ENCODE results near the gene ATRNL1. TPM values are rescaled to one million over a fixed set of nuclear protein-coding genes. Genes with fewer than 3 reads are reported as not detected.
A peak's percentile ranks its signal among the peaks of the same experiment; 100 is the strongest.

The ATRNL1 gene
- total and polyA plus RNA-seq, 2 experiments from 2014 or later, result not detected

DNA sequence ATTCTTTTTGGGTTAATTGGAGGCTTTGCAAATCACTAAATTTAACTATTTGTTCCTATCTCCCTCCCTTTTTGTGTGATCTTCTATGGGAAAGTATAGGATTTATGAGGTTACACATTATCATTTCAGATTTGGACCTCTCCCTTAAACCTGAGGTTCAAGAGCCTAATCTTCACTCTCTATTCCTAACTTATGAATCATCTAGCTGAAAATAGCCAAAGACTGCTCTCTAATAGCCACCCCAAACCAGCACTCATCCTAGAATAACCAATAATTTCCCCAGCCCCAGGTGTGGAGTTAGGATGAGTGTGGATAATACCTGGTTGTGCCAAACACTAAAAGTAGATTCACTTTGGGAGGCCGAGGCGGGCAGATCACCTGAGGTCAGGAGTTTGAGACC, 680.7 kb downstream of the ATRNL1 start:
- Histone ChIP-seq H3K9ac (no peak overlapping the region), H3K9me2 (ENCODE audit: insufficient read depth) (no peaks in the 10 kb centered on the region), H3K4me1 (ENCODE audit: insufficient read depth) (peaks cover 16% of the 10 kb centered on the region; the same call in 1 of the 2 replicates), H3K27me3 (replicated peaks; ENCODE audit: insufficient read depth) (no peaks in the 10 kb centered on the region), H4K20me1 (ENCODE audit: insufficient read depth) (no peaks in the 10 kb centered on the region), H3K79me2 (ENCODE audit: insufficient read depth) (no peaks in the 10 kb centered on the region), H3K4me2 (ENCODE audit: unreplicated experiment) (peak overlapping the region; percentile 17), H3F3A (ENCODE audit: insufficient read depth) (peaks cover 4% of the 10 kb centered on the region; the same call in 1 of the 2 replicates), H3K27ac (no peak overlapping the region), H3K4me3 (no peak overlapping the region), H3K9me3 (ENCODE audit: low read depth) (no peaks in the 10 kb centered on the region), H3K36me3 (ENCODE audit: low read depth) (no peaks in the 10 kb centered on the region), H2AFZ (no peak overlapping the region)
- in situ Hi-C loops (cut with MboI), result no loop called here
- peak; percentile 4 for DNase-seq
- 80 to 90% methylated on average over 2 of the region's 2 CpGs for WGBS, 2 experiments (ENCODE audit: low coverage in 1 of 2, low lambda C conversion rate in 2 of 2, missing lambda C conversion rate in 2 of 2)
- no peak for TF ChIP-seq EZH2phosphoT487 (IDR thresholded peaks at IDR 0.05; ENCODE audit: insufficient read depth, low read depth)
- no peak for TF ChIP-seq EZH2 (IDR thresholded peaks at IDR 0.05; ENCODE audit: insufficient read depth, poor library complexity, severe bottlenecking)

DNA sequence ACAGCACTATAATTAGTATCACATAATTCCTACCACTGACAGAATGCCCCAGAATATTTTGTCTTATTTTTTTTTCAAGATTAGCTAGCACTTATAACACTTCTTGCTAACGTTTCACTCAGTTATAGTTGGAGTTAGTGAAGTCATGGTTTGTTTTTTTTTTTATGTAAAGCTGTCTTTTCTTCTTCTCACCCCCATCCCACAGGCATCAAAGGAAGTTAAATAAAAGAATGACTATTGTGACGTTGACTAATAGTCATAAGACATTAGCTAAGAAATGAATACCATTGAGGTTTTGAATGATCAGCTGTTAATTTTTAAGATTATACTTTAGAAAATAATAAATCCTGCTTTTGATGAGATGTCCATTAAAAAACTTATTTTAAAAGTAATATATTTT, 681.6 kb downstream of the ATRNL1 start:
- no peak overlapping the region for H3K27ac ChIP-seq
- H4K20me1 ChIP-seq (ENCODE audit: insufficient read depth), result no peaks in the 10 kb centered on the region
- 21 to 26% methylated on average over 2 of the region's 2 CpGs for WGBS, 2 experiments (ENCODE audit: low coverage in 1 of 2, low lambda C conversion rate in 2 of 2, missing lambda C conversion rate in 2 of 2)
- H2AFZ ChIP-seq, result no peak overlapping the region
- no peaks in the 10 kb centered on the region for H3K36me3 ChIP-seq (ENCODE audit: low read depth)
- no peaks in the 10 kb centered on the region for H3K79me2 ChIP-seq (ENCODE audit: insufficient read depth)
- no peaks in the 10 kb centered on the region for H3K9me2 ChIP-seq (ENCODE audit: insufficient read depth)
- peaks cover 16% of the 10 kb centered on the region; the same call in 1 of the 2 replicates for H3K4me1 ChIP-seq (ENCODE audit: insufficient read depth)
- no peak overlapping the region for H3K9ac ChIP-seq
- H3K27me3 ChIP-seq (replicated peaks; ENCODE audit: insufficient read depth), result no peaks in the 10 kb centered on the region
- no peak overlapping the region for H3K4me3 ChIP-seq
- H3F3A ChIP-seq (ENCODE audit: insufficient read depth), result peaks cover 4% of the 10 kb centered on the region; the same call in 1 of the 2 replicates
- DNase-seq, result no peak
- TF ChIP-seq EZH2phosphoT487 (IDR thresholded peaks at IDR 0.05; ENCODE audit: insufficient read depth, low read depth), result no peak
- H3K4me2 ChIP-seq (ENCODE audit: unreplicated experiment), result no peak overlapping the region
- in situ Hi-C loops (cut with MboI), result no loop called here
- no peaks in the 10 kb centered on the region for H3K9me3 ChIP-seq (ENCODE audit: low read depth)

DNA sequence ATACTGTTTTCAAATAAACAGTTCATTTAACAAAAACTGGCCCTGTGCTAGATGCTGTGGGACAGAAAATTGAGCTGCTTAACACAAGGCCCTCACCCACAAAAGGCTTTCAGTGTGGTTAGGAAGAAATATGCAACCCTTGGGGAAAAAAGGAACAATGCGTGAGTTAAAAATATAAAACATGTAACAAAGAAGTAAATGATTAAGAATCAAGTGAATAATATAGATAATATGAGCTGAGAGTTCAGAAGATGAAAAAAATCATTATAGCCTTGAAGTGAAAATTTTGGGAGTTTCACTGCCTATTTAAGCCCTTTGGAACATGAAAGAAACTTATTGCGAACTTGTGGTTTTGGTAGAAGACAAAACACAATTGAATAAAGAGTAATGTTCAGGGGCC, 684.5 kb downstream of the ATRNL1 start:
- H3K9me2 ChIP-seq (ENCODE audit: insufficient read depth), result no peaks in the 10 kb centered on the region
- 81 to 85% methylated on average over 2 of the region's 2 CpGs for WGBS, 2 experiments (ENCODE audit: low coverage in 1 of 2, low lambda C conversion rate in 2 of 2, missing lambda C conversion rate in 2 of 2)
- no peak overlapping the region for H2AFZ ChIP-seq
- H3F3A ChIP-seq (ENCODE audit: insufficient read depth), result peaks cover 4% of the 10 kb centered on the region; the same call in 1 of the 2 replicates
- in situ Hi-C loops (cut with MboI), result no loop called here
- no peaks in the 10 kb centered on the region for H3K36me3 ChIP-seq (ENCODE audit: low read depth)
- H3K4me1 ChIP-seq (ENCODE audit: insufficient read depth), result peaks cover 9% of the 10 kb centered on the region; the same call in 1 of the 2 replicates
- TF ChIP-seq EZH2 (IDR thresholded peaks at IDR 0.05; ENCODE audit: insufficient read depth, poor library complexity, severe bottlenecking), result no peak
- H3K4me2 ChIP-seq (ENCODE audit: unreplicated experiment), result no peak overlapping the region
- H4K20me1 ChIP-seq (ENCODE audit: insufficient read depth), result no peaks in the 10 kb centered on the region
- no peak overlapping the region for H3K4me3 ChIP-seq
- no peaks in the 10 kb centered on the region for H3K27me3 ChIP-seq (replicated peaks; ENCODE audit: insufficient read depth)
- H3K27ac ChIP-seq, result no peak overlapping the region
- DNase-seq, result no peak
- H3K79me2 ChIP-seq (ENCODE audit: insufficient read depth), result no peaks in the 10 kb centered on the region
- no peak overlapping the region for H3K9ac ChIP-seq
- no peaks in the 10 kb centered on the region for H3K9me3 ChIP-seq (ENCODE audit: low read depth)

DNA sequence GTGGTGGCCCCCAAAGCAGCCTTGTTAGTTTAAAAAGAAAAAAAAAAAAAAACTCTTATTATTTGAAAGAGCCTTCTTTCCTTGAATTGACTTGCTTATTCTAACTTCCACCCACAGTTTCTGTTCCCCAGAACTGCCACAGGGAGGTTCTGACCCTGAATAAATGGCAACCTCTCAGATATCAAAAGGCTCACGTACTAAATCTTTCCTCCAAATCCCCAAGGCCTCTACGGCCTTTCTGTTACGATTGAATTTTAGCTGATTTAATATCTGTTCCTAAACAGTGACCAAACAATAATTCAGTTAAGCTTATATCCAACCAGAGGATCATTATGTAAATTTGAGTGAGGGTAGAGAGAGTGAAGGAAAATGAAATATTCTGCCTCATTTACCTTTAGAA, 697.1 kb downstream of the ATRNL1 start:
- Histone ChIP-seq H3K27me3 (replicated peaks; ENCODE audit: insufficient read depth) (peaks cover 18% of the 10 kb centered on the region; the same call in 1 of the 2 replicates), H3K36me3 (ENCODE audit: low read depth) (no peaks in the 10 kb centered on the region), H3K27ac (no peak overlapping the region), H3K9me2 (ENCODE audit: insufficient read depth) (no peaks in the 10 kb centered on the region), H3K4me2 (ENCODE audit: unreplicated experiment) (no peak overlapping the region), H3K4me3 (no peak overlapping the region), H3K9ac (no peak overlapping the region), H3K79me2 (ENCODE audit: insufficient read depth) (no peaks in the 10 kb centered on the region), H2AFZ (no peak overlapping the region), H3K9me3 (ENCODE audit: low read depth) (no peaks in the 10 kb centered on the region), H4K20me1 (ENCODE audit: insufficient read depth) (no peaks in the 10 kb centered on the region), H3F3A (ENCODE audit: insufficient read depth) (no peaks in the 10 kb centered on the region), H3K4me1 (ENCODE audit: insufficient read depth) (no peaks in the 10 kb centered on the region)
- no peak for DNase-seq
- TF ChIP-seq EZH2phosphoT487 (IDR thresholded peaks at IDR 0.05; ENCODE audit: insufficient read depth, low read depth) (no peak), EZH2 (IDR thresholded peaks at IDR 0.05; ENCODE audit: insufficient read depth, poor library complexity, severe bottlenecking) (no peak)
- in situ Hi-C loops (cut with MboI), result no loop called here
- 45 to 52% methylated on average over 3 of the region's 3 CpGs for WGBS, 2 experiments (ENCODE audit: low coverage in 1 of 2, low lambda C conversion rate in 2 of 2, missing lambda C conversion rate in 2 of 2)

GRCh38 chr10:115795964-115796363, 702.8 kb downstream of the ATRNL1 start:
- TF ChIP-seq EZH2phosphoT487 (IDR thresholded peaks at IDR 0.05; ENCODE audit: insufficient read depth, low read depth), result no peak
- no peak for TF ChIP-seq EZH2 (IDR thresholded peaks at IDR 0.05; ENCODE audit: insufficient read depth, poor library complexity, severe bottlenecking)
- H3K9me3 ChIP-seq (ENCODE audit: low read depth), result no peaks in the 10 kb centered on the region
- H3F3A ChIP-seq (ENCODE audit: insufficient read depth), result no peaks in the 10 kb centered on the region
- in situ Hi-C loops (cut with MboI), result no loop called here
- peaks cover 6% of the 10 kb centered on the region; the same call in 1 of the 2 replicates for H3K27me3 ChIP-seq (replicated peaks; ENCODE audit: insufficient read depth)
- H3K9me2 ChIP-seq (ENCODE audit: insufficient read depth), result no peaks in the 10 kb centered on the region
- DNase-seq, result no peak
- no peaks in the 10 kb centered on the region for H3K4me1 ChIP-seq (ENCODE audit: insufficient read depth)
- no peaks in the 10 kb centered on the region for H3K79me2 ChIP-seq (ENCODE audit: insufficient read depth)
- H4K20me1 ChIP-seq (ENCODE audit: insufficient read depth), result no peaks in the 10 kb centered on the region
- WGBS, 2 experiments (ENCODE audit: low coverage in 1 of 2, low lambda C conversion rate in 2 of 2, missing lambda C conversion rate in 2 of 2), result 59% methylated on average over 4 of the region's 4 CpGs
- H3K4me2 ChIP-seq (ENCODE audit: unreplicated experiment), result no peak overlapping the region
- H3K36me3 ChIP-seq (ENCODE audit: low read depth), result no peaks in the 10 kb centered on the region
- H3K27ac ChIP-seq, result no peak overlapping the region
- H3K9ac ChIP-seq, result no peak overlapping the region
- no peak overlapping the region for H2AFZ ChIP-seq
- no peak overlapping the region for H3K4me3 ChIP-seq
